B cell (primary cell): ENCODE measurements around the gene GULP1.

Source experiments
- EZH2 ChIP-seq: IDR thresholded peaks from 2 replicates; pipeline ENCODE4 v1.6.1; 2012; ENCODE audit warnings: borderline replicate concordance, low read depth, mild to moderate bottlenecking, moderate library complexity, low read length; ENCODE audit not compliant: insufficient read depth, poor library complexity, severe bottlenecking
- TF ChIP-seq, protein P1 (sequence below): fragments of 200-600 bp; IDR thresholded peaks from one replicate; pipeline ENCODE4 v1.8.0; 2022; ENCODE audit warnings: antibody characterized with exemption, mild to moderate bottlenecking

DNA sequence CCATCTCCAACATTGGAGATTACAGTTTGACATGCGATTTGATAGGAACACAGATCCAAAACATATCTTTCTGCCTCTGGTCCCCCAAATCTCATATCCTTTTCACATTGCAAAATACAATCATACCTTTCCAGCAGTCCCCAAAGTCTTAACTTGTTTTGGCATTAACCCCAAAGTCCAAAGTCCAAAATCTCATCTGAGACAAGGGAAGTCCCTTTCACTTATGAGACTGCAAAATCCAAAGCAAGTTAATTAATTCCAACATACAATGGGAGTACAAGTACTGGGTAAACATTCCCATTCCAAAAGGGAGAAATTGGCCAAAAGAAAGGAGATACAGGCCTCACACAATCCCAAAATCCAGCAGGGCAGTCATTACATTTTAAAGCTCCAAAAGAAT, 265.4 kb downstream of the GULP1 start:
- TF ChIP-seq, protein P1, sequence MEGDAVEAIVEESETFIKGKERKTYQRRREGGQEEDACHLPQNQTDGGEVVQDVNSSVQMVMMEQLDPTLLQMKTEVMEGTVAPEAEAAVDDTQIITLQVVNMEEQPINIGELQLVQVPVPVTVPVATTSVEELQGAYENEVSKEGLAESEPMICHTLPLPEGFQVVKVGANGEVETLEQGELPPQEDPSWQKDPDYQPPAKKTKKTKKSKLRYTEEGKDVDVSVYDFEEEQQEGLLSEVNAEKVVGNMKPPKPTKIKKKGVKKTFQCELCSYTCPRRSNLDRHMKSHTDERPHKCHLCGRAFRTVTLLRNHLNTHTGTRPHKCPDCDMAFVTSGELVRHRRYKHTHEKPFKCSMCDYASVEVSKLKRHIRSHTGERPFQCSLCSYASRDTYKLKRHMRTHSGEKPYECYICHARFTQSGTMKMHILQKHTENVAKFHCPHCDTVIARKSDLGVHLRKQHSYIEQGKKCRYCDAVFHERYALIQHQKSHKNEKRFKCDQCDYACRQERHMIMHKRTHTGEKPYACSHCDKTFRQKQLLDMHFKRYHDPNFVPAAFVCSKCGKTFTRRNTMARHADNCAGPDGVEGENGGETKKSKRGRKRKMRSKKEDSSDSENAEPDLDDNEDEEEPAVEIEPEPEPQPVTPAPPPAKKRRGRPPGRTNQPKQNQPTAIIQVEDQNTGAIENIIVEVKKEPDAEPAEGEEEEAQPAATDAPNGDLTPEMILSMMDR: no peak
- TF ChIP-seq EZH2: no peak
